KMS-11 (cell line): ENCODE measurements around the gene RFX8.

Experiments used
- H2AFZ ChIP-seq: fragments of 200-600 bp; sonication (generic); 2 replicates; pipeline ENCODE4 v1.6.1; 2016; ENCODE audit warnings: antibody characterized with exemption, mixed run types, low read depth
- H3K27ac ChIP-seq: fragments of 200-600 bp; sonication (generic); 2 replicates; pipeline ENCODE4 v1.6.1; 2016; ENCODE audit warnings: mild to moderate bottlenecking, mixed run types
- H3K27me3 ChIP-seq: fragments of 200-600 bp; sonication (generic); 2 replicates; pipeline ENCODE4 v1.6.1; 2017; ENCODE audit warnings: mild to moderate bottlenecking, low read depth, mixed run types, moderate library complexity; ENCODE audit not compliant: insufficient read depth
- H3K36me3 ChIP-seq: fragments of 200-600 bp; sonication (generic); 2 replicates; pipeline ENCODE4 v1.6.1; 2017; ENCODE audit warnings: mild to moderate bottlenecking, mixed run types; ENCODE audit not compliant: insufficient read depth
- H3K4me1 ChIP-seq: fragments of 200-600 bp; sonication (generic); 2 replicates; pipeline ENCODE4 v1.6.1; 2016; ENCODE audit warnings: mild to moderate bottlenecking, low read depth, mixed run types; ENCODE audit not compliant: poor library complexity, severe bottlenecking
- H3K4me2 ChIP-seq: fragments of 200-600 bp; sonication (generic); 2 replicates; pipeline ENCODE4 v1.7.0; 2016; ENCODE audit warnings: mild to moderate bottlenecking, mixed run types
- H3K4me3 ChIP-seq: fragments of 200-600 bp; sonication (generic); IDR thresholded peaks from 2 replicates; pipeline ENCODE4 v1.6.1; 2017; ENCODE audit warnings: low read depth, low read length, mixed read lengths; ENCODE audit not compliant: insufficient read depth
- H3K79me2 ChIP-seq: fragments of 200-600 bp; sonication (generic); 2 replicates; pipeline ENCODE4 v1.6.1; 2016; ENCODE audit warnings: low read depth, mixed run types; ENCODE audit not compliant: insufficient read depth
- H3K9ac ChIP-seq: fragments of 200-600 bp; sonication (generic); 2 replicates; pipeline ENCODE4 v1.6.1; 2016; ENCODE audit warnings: mild to moderate bottlenecking, mixed run types
- H4K20me1 ChIP-seq: fragments of 200-600 bp; sonication (generic); 2 replicates; pipeline ENCODE4 v1.6.1; 2016; ENCODE audit warnings: mild to moderate bottlenecking, mixed run types; ENCODE audit not compliant: insufficient read depth
- TF ChIP-seq, protein P1 (sequence below): fragments of 200-600 bp; sonication (generic); conservative IDR thresholded peaks from 2 replicates; pipeline ENCODE4 v1.6.1; 2017; ENCODE audit warnings: low read depth, mild to moderate bottlenecking, antibody characterized with exemption, low read length, moderate library complexity, mixed read lengths

RFX8 gene

DNA sequence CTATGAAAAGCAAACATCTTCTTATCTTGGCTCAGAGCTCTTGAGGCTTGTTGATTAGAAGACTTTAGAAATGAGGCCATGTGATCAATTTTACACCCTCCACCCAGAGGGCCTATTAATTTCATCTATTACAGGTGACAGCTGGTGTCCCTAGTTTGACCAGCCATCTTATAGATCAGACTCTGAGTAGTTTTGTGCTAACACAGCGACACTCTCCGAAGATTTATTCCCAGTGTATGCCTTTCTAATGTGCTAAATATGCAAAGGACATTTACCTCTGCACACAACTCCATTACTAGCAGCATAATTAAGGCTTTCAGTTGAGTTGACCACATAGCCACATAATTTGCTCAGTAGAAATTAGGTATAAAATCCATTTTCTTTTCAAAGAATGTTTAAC, 2.6 kb upstream of the RFX8 start:
- Histone ChIP-seq H3K9ac (no peak overlapping the region), H3K36me3 (no peaks in the 10 kb centered on the region), H2AFZ (no peak overlapping the region), H3K27me3 (no peaks in the 10 kb centered on the region), H3K4me3 (no peak overlapping the region), H3K79me2 (no peaks in the 10 kb centered on the region), H4K20me1 (no peaks in the 10 kb centered on the region), H3K4me2 (no peak overlapping the region), H3K27ac (no peak overlapping the region), H3K4me1 (no peaks in the 10 kb centered on the region)
- TF ChIP-seq, protein P1, sequence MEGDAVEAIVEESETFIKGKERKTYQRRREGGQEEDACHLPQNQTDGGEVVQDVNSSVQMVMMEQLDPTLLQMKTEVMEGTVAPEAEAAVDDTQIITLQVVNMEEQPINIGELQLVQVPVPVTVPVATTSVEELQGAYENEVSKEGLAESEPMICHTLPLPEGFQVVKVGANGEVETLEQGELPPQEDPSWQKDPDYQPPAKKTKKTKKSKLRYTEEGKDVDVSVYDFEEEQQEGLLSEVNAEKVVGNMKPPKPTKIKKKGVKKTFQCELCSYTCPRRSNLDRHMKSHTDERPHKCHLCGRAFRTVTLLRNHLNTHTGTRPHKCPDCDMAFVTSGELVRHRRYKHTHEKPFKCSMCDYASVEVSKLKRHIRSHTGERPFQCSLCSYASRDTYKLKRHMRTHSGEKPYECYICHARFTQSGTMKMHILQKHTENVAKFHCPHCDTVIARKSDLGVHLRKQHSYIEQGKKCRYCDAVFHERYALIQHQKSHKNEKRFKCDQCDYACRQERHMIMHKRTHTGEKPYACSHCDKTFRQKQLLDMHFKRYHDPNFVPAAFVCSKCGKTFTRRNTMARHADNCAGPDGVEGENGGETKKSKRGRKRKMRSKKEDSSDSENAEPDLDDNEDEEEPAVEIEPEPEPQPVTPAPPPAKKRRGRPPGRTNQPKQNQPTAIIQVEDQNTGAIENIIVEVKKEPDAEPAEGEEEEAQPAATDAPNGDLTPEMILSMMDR, result no peak

DNA sequence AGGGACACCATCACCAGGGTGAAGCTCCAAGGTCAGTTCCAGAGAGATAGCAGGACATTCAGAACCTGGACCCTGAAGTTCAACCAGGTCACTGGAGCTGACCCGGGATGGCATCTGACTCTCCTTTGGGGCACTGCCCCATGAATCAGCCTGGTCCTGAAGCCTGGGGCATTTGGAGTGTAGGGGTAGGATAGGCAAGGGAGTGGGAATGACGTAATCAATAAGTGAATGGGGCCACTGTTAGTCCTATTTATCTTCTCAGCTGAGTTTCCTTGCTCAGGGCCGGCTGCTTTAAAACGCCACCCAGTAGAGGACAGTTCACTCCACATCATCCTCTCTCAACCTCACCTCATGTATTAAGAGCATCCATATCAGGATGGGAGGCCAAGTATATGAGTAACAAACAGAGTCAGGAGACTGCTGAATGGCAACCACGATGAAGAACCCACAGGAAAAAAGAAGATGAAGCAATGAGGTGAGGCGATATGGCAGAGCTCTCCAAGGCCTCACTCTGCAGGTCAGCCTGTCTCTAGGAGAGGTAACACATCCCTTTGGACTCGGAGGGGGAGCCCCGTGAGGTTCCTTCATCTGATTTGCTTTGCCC, 1.8 kb upstream of the RFX8 start:
- no peaks in the 10 kb centered on the region for H3K27me3 ChIP-seq
- TF ChIP-seq, protein P1, result no peak
- no peak overlapping the region for H3K4me3 ChIP-seq
- H3K4me2 ChIP-seq, result no peak overlapping the region
- H3K36me3 ChIP-seq, result no peaks in the 10 kb centered on the region
- H4K20me1 ChIP-seq, result no peaks in the 10 kb centered on the region
- no peaks in the 10 kb centered on the region for H3K79me2 ChIP-seq
- H3K9ac ChIP-seq, result no peak overlapping the region
- no peak overlapping the region for H2AFZ ChIP-seq
- no peaks in the 10 kb centered on the region for H3K4me1 ChIP-seq
- no peak overlapping the region for H3K27ac ChIP-seq

DNA sequence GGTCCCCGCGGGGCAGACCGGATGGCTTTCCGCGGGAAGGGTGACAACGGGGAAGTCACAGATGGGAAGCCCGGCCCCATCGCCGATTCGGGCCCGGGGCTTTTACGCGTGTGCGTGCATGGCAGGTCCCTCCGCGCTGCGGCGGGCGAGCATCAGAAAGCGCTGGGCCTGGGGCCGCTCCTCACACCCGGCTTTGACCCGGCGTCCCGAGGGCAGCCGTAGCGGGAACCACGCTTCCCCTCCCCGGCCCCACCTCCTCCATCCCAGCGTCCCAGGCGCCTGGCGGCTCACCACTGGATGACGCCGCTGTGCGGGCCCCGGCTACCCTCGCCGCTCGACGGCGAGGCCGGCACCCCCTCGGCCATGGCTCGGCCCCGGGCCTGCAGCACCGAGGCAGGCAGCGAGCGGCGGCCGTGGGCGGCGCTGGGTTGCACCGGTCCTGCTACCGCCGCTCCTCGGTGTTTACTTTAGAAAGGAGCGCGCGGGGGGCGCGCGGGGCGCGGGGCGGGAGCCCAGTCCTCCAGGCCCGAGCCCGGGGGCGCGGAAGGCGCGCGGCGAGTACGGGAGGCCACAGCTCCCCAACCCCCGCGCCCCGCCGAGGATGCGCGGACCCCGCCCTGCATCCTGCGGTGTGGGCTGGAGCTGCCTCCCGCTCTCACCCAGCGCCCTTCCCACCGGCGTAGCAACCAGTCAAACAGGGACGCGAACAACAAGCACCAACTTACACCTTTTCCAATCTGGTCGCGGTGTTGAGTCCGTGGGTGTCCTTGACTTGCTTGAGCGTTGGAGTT, 806 bp downstream of the RFX8 start:
- Histone ChIP-seq H3K27me3 (no peaks in the 10 kb centered on the region), H2AFZ (no peak overlapping the region), H3K4me3 (no peak overlapping the region), H3K27ac (no peak overlapping the region), H3K36me3 (no peaks in the 10 kb centered on the region), H3K9ac (no peak overlapping the region), H4K20me1 (no peaks in the 10 kb centered on the region), H3K4me1 (no peaks in the 10 kb centered on the region), H3K79me2 (no peaks in the 10 kb centered on the region), H3K4me2 (no peak overlapping the region)
- TF ChIP-seq, protein P1, result no peak

DNA sequence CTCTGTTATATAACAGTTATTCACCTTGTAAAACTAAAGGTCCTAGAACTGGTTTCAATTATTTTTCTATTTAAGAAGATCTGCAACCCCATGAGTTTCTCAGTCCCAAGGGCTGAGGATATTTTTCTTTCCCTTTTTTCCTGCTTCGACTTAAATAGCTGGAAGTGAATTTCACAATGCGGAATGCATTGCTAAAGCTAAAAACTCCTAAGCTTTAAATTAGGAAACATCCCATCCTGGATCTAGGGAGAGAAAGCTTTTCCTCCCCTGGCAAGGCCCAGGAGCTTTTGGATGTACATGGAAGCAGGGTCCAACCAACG, 1.4 kb downstream of the RFX8 start:
- no peaks in the 10 kb centered on the region for H3K4me1 ChIP-seq
- TF ChIP-seq, protein P1, result no peak
- H3K4me2 ChIP-seq, result no peak overlapping the region
- H4K20me1 ChIP-seq, result no peaks in the 10 kb centered on the region
- no peaks in the 10 kb centered on the region for H3K27me3 ChIP-seq
- H3K9ac ChIP-seq, result no peak overlapping the region
- no peak overlapping the region for H3K27ac ChIP-seq
- no peaks in the 10 kb centered on the region for H3K36me3 ChIP-seq
- no peak overlapping the region for H3K4me3 ChIP-seq
- H3K79me2 ChIP-seq, result no peaks in the 10 kb centered on the region
- H2AFZ ChIP-seq, result no peak overlapping the region
